ENCODE results near the gene MAP4K2. TPM values are rescaled to one million over a fixed set of nuclear protein-coding genes. Genes with fewer than 3 reads are reported as not detected.

MAP4K2 gene
- total and polyA plus RNA-seq, 2 of the 13 experiments (the other 11 are each of a cell fraction or from before 2014, with no cell fraction given) = 8.3 to 17.6 TPM

DNA sequence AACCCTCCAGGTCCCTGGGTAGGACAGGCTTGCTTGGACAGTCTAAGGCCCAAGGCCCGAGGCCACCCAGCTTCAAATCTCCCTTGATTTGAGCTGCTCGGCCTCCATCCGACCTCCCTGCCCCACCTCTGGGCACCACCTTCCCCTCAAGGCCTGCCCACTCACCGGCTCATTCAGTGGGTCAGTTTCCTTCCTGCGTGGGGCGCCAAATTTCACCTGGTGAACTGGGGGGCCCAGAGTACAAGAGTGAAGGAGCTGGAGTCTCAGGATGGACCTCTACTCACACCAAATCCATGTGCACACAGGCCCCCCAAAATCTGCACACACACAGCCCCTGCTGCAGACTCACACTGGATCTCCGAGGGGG is 3.8 kb downstream of the MAP4K2 start:
- ChIA-PET CTCF (ENCODE audit: low intra/inter-chr PET ratio, low total read pairs) (no interaction called here), POLR2A (interaction anchor here (1.4 to 3.2 kb wide), 3 partner anchors 12 to 44 kb away, joined by 5 to 19 read pairs (median 5); partner anchors contain the start of gene SF1)
- FAIRE-seq (no peak), ATAC-seq (no peak), DNase-seq (ENCODE audit: low spot score) (no peak)
- Histone ChIP-seq H3K4me2 (ENCODE audit: low read depth, low read length) (no peak overlapping the region), H3K4me1 (ENCODE audit: insufficient read depth, low read length) (peaks cover 62% of the 10 kb centered on the region), H2AFZ (ENCODE audit: low read length) (no peak overlapping the region), H3K27ac (ENCODE audit: extremely low read length, insufficient read depth, low read length) (peak overlapping the region; percentile 41), H3K9ac (ENCODE audit: insufficient read depth, low read depth, low read length) (no peak overlapping the region), H3K4me3 (replicated peaks in 1 of 3; ENCODE audit: insufficient read depth in 1 of 3, low read depth in 2 of 3, low read length in 3 of 3) (no peak overlapping the region), H3K79me2 (ENCODE audit: insufficient read depth, low read length) (no peaks in the 10 kb centered on the region), H3K27me3 (ENCODE audit: control insufficient read depth in 1 of 2, insufficient read depth in 2 of 2, low read length in 2 of 2) (no peaks in the 10 kb centered on the region), H3K36me3 (replicated peaks in 1 of 2; ENCODE audit: control insufficient read depth in 1 of 2, insufficient read depth in 2 of 2, low read length in 2 of 2) (no peaks in the 10 kb centered on the region; a peak in 1 of 5 replicates), H3K9me3 (ENCODE audit: low read length) (no peaks in the 10 kb centered on the region), H4K20me1 (ENCODE audit: insufficient read depth, low read length) (no peaks in the 10 kb centered on the region)
- 97% methylated on average over 6 of the region's 7 CpGs for WGBS (ENCODE audit: low lambda C conversion rate)
- TF ChIP-seq, protein P1, sequence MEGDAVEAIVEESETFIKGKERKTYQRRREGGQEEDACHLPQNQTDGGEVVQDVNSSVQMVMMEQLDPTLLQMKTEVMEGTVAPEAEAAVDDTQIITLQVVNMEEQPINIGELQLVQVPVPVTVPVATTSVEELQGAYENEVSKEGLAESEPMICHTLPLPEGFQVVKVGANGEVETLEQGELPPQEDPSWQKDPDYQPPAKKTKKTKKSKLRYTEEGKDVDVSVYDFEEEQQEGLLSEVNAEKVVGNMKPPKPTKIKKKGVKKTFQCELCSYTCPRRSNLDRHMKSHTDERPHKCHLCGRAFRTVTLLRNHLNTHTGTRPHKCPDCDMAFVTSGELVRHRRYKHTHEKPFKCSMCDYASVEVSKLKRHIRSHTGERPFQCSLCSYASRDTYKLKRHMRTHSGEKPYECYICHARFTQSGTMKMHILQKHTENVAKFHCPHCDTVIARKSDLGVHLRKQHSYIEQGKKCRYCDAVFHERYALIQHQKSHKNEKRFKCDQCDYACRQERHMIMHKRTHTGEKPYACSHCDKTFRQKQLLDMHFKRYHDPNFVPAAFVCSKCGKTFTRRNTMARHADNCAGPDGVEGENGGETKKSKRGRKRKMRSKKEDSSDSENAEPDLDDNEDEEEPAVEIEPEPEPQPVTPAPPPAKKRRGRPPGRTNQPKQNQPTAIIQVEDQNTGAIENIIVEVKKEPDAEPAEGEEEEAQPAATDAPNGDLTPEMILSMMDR (CRISPR knock-in tag; IDR thresholded peaks at IDR 0.05) = 0 out of 2 replicates have a peak, but pooled peaks have one; percentile 10
- TF ChIP-seq ZNF841 (CRISPR knock-in tag; IDR thresholded peaks at IDR 0.05; ENCODE audit: borderline replicate concordance) (no peak), KMT2B (CRISPR knock-in tag; IDR thresholded peaks at IDR 0.05) (no peak), MYC (CRISPR knock-in tag; IDR thresholded peaks at IDR 0.05; ENCODE audit: borderline replicate concordance) (0 out of 2 replicates have a peak, but pooled peaks have one; percentile 6), CBX5 (CRISPR knock-in tag; IDR thresholded peaks at IDR 0.05; ENCODE audit: borderline replicate concordance) (no peak), ZIK1 (CRISPR knock-in tag; IDR thresholded peaks at IDR 0.05; ENCODE audit: borderline replicate concordance, low read depth) (no peak), ZNF883 (CRISPR knock-in tag; IDR thresholded peaks at IDR 0.05; ENCODE audit: not compliant biosample characterization) (no peak), NFIC (IDR thresholded peaks at IDR 0.05; ENCODE audit: low read length) (0 out of 2 replicates have a peak, but pooled peaks have one; percentile 7)
- intact Hi-C loops (cut with micrococcal nuclease; ENCODE audit: unreplicated experiment) (no loop called here), in situ Hi-C loops (cut with HindIII; ENCODE audit: extremely low pct_ligation_motif_present, low pct_unique_long_range_greater_than_20kb) (no loop called here)
- BruUV-seq (replicated peaks) = no TSS peak
